ENCODE results near the gene MOB3C.

MOB3C gene

GRCh38 chr1:46563341-46563740 lies 53.3 kb downstream of the MOB3C start:
- DNase-seq (ENCODE audit: low read depth) = no peak
- H3K4me3 ChIP-seq (ENCODE audit: low read depth, low read length) = no peak overlapping the region
- TF ChIP-seq CTCF (IDR thresholded peaks at IDR 0.05; ENCODE audit: control insufficient read depth, extremely low read depth, insufficient read depth) = no peak

GRCh38 chr1:46562498-46562897 lies 54.1 kb downstream of the MOB3C start:
- H3K4me3 ChIP-seq (ENCODE audit: low read depth, low read length) = no peak overlapping the region
- no peak for TF ChIP-seq CTCF (IDR thresholded peaks at IDR 0.05; ENCODE audit: control insufficient read depth, extremely low read depth, insufficient read depth)
- no peak for DNase-seq (ENCODE audit: low read depth)

- H3K4me3 ChIP-seq (ENCODE audit: low read depth, low read length) = no peak overlapping the region
- no peak for TF ChIP-seq CTCF (IDR thresholded peaks at IDR 0.05; ENCODE audit: control insufficient read depth, extremely low read depth, insufficient read depth)
Observed at GRCh38 chr1:46558966-46559365, 57.6 kb downstream of the MOB3C start.

GRCh38 chr1:46558141-46558963 lies 58.3 kb downstream of the MOB3C start:
- no peak overlapping the region for H3K4me3 ChIP-seq (ENCODE audit: low read depth, low read length)
- DNase-seq (ENCODE audit: low read depth) = no peak
- no peak for TF ChIP-seq CTCF (IDR thresholded peaks at IDR 0.05; ENCODE audit: control insufficient read depth, extremely low read depth, insufficient read depth)

More at GRCh38 chr1:46558966-46559365, 57.6 kb downstream of the MOB3C start:
- DNase-seq (ENCODE audit: low read depth) = no peak

Measured in LNCaP clone FGC (cell line).